ENCODE results near the gene GPR137B. TPM values are rescaled to one million over a fixed set of nuclear protein-coding genes. Genes with fewer than 3 reads are reported as not detected.
"Not testable (repeated sequence)": the region's sequence is repeated elsewhere in the genome, so short reads cannot be mapped to it uniquely, and the experiment has no call there.

The GPR137B gene
- total RNA-seq, 1 donor from 2014 or later, result 5.6 TPM

- DNase-seq, result no peak
Measured at GRCh38 chr1:236144446-236145150, 2.3 kb downstream of the GPR137B start.

GRCh38 chr1:236147068-236147467 is 4.7 kb downstream of the GPR137B start:
- DNase-seq, result no peak

- peak; percentile 62 for DNase-seq
Measured at GRCh38 chr1:236147521-236148469, 5.5 kb downstream of the GPR137B start.

GRCh38 chr1:236148470-236148845 is 6.1 kb downstream of the GPR137B start:
- DNase-seq, result no peak

- no peak for DNase-seq
Measured at GRCh38 chr1:236149003-236149595, 6.8 kb downstream of the GPR137B start.

- DNase-seq, result no peak
Measured at GRCh38 chr1:236149696-236150228, 7.4 kb downstream of the GPR137B start.

- DNase-seq, result no peak
Measured at GRCh38 chr1:236150311-236150955, 8.1 kb downstream of the GPR137B start.

GRCh38 chr1:236150986-236151385 is 8.6 kb downstream of the GPR137B start:
- no peak for DNase-seq

- DNase-seq, result no peak
Measured at GRCh38 chr1:236151739-236152424, 9.5 kb downstream of the GPR137B start.

GRCh38 chr1:236154126-236154525 is 11.8 kb downstream of the GPR137B start:
- DNase-seq, result no peak

- no peak for DNase-seq
Measured at GRCh38 chr1:236154671-236155398, 12.5 kb downstream of the GPR137B start.

- DNase-seq, result no peak
Measured at GRCh38 chr1:236155399-236155767, 13.0 kb downstream of the GPR137B start.

- DNase-seq, result no peak
Measured at GRCh38 chr1:236155841-236156503, 13.6 kb downstream of the GPR137B start.

GRCh38 chr1:236156512-236157208 is 14.3 kb downstream of the GPR137B start:
- no peak for DNase-seq

- not testable (repeated sequence) for DNase-seq
Measured at GRCh38 chr1:236158072-236158471, 15.7 kb downstream of the GPR137B start.

- DNase-seq, result no peak
Measured at GRCh38 chr1:236158719-236159118, 16.4 kb downstream of the GPR137B start.

GRCh38 chr1:236159704-236160539 is 17.6 kb downstream of the GPR137B start:
- no peak for DNase-seq

- DNase-seq, result no peak
Measured at GRCh38 chr1:236160540-236161127, 18.3 kb downstream of the GPR137B start.

Measured in tongue (tissue), 2 donors.